NCI-H1048 (cell line): ENCODE results near the gene PPP2R3B.
"Not testable (repeated sequence)": the region's sequence is repeated elsewhere in the genome, so short reads cannot be mapped to it uniquely, and the experiment has no call there.

Source experiments
- DNase-seq: peaks from one replicate; lab custom pipeline; 2025; lab: John Stamatoyannopoulos, UW

The PPP2R3B gene

DNA sequence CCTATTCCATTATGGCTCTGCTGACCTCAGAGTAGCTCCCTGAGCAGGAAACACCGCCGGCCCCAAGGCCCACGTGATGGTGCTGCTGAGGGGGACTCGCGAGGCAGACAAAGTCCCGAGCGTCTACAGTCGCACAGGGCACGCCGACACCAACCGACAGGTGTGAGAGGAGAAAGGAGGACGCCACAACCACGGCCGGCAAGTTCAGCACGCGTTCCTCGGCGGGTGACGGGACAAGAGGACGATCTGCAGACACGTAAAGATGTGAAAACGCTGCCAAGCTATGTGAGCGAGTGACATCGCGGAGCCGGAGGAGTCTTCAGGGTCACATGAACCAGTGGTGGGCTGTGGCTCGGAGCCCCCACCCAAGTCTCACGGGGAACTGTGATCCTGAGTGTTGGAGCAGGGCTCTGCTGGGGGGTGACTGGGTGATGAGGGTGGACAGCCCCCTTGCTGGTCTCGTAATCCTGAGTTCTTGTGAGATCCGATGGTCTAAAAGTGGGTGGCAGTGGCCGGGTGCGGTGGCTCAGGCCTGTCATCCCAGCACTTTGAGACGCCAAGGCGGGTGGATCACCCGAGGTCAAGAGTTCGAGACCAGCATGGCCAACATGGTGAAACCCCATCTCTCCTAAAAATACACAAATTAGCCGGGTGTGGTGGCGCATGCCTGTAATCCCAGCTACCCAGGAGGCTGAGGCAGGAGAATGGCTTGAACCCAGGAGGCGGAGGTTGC lies 34.0 kb downstream of the PPP2R3B start:
- no peak for DNase-seq

DNA sequence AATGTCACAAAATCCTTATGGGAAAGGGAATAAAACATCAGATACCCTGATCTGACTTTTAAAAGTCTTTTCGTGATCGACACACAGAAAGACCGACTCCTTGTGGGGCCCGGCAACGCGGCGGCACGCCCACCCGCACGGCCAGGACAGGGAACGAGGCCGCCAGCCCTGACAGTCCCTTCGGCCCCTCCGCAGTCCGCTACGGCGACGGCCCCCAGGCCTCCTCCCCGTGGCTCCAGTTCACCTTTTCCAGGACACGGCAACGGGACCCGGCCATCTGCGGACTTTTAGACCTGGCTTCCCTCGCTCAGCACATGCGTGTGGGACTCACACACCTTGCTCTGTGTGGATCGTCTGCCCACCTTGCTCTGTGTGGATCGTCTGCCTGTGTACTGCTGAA lies 34.5 kb downstream of the PPP2R3B start:
- no peak for DNase-seq

DNA sequence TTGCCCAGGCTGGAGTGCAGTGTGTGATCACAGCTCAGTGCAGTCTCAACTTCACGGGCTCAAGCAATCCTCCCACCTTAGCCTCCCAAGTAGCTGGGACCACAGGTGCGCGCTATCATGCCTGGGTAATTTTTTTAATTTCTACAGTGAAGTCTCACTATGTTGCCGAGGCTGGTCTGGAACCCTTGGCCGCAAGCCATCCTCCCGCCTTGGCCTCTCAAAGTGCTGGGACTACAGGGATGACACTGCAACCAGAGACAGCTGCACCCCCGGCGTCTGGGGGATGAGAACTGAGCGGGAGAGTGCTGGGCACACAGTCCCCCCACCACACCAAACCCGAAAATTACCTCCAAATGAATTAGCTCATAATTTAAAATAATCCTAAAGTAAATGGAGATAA lies 35.0 kb downstream of the PPP2R3B start:
- DNase-seq, result no peak

DNA sequence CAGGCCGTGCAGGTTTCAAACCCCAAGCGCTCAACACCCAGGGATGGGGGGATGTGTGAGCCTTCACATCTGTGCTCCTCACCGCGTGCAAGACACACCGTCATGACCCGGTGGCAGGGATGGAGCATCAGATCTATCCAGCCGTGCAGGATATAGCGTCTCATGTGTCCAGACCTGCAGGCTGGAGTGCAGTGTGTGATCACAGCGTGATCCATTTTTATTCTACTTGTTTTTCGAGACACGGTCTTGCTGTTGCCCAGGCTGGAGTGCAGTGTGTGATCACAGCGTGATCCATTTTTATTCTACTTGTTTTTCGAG lies 35.4 kb downstream of the PPP2R3B start:
- DNase-seq, result not testable (repeated sequence)

DNA sequence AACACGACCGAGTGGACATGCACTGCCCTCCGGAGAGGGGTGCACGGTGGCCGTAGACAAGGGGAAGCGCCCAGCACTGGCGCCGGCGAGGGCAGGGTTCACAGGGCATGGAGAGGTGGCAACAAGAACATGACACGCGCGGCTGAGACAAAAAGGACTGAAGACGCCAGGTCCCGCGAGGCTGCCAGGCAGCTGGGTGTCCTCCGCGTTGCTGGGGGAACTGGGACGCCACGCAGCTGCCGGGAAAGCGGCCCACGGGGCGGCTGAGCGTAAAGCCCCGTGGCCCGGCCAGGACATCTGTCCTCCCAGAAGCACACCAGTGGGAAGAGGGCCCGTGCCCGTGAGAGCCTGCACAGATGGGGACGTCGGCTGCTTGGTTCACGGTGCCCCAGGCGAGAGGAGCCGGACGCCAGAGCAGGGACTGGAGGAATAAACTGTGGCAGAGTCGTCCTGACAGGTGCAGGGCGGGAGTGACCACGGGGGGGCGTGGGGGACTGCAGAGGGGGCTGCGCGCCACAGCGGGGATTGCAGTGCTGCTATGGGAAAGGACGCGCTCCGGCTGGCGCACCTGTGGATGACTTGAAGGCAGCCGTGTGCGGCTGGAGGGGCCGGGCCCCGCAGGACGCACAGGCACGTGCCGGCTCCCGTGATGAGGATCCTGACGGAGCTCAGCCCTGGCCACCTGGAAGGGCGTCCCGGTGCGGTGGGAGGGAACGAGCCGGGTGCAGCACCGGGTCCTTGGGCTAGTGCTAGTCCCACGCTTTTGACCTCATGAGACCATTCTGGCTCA lies 36.0 kb downstream of the PPP2R3B start:
- no peak for DNase-seq

DNA sequence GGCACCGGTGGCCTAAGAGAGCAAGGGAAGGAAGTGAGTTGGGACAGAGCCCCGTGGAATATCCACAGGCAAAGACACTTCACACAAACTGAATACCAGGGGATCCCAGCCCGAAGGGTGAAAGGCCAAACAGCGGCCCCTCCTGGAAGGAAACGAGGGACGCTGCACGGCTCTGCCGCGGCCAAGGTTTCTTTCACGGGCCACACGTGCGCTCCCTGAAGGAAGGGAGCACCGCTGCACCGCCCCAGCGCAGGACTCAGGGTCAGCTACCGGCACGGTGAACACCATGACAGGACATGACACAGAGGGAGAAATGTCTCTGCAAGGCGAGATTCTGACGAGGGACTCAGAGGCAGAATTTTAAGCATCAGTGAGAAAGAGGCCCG lies 36.6 kb downstream of the PPP2R3B start:
- no peak for DNase-seq

DNA sequence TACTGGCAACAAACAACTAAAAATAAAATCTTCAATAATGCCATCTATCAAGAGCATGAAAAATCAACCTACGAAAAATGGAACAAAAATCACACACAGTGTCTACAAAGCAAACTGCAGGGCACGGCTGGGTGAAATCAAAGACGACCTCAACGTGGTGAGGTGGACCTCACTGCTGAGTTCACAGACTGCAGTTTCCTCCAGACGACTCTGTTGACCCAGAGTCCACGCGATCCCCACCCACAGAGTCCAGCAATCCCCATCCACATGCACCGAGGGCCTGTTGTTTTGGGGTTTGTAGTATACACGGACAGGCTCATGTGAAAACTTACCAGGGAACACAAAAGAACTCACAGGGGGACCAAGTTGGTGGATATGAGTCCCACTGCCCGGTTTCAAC lies 37.0 kb downstream of the PPP2R3B start:
- no peak for DNase-seq

DNA sequence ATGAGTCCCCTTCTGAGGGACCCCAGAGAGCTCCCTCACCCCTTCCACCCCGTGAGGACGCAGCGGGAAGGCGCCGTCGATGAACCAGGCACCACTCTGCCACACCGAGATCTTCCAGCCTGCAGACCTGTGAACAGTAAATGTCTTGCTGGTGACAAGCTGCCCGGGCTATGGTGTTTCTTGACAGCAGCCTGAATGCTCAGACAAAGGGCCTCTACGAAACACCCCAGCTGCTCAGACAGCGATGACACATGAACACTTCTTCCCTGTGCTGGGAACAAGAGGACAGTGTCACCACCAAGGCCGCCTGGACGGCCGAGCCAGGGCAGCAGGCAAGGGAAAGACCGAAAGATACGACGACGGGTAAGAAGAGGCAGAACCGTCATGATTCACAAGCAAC lies 37.5 kb downstream of the PPP2R3B start:
- no peak for DNase-seq

DNA sequence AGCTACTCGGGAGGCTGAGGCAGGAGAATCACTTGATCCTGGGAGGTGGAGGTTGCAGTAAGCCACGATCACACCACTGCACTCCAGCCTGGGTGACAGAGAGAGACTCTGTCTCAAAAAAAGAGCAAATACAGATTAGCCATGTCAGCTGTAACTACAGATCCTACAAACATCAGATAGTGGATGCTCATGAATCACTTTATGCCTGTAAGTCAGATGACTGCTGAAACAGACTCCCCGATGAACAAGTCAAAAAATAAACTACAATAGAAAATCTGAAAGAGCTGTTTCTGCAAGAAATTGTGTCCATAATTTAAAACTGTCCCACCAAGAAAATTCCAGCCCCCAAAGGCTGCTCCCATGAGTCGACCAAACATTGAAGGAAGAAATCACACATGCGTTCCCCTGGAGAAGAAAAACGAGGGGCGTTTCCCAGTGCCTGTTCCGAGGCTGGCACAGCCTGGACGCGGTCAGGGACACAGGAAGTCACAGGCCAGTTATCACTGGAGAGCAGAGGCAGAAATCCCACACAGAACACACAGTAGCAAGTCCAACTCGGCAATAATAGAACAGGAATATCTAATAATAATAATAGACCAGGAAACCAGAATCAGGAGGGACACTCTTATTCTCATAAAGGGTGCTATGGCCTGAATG lies 38.1 kb downstream of the PPP2R3B start:
- DNase-seq, result no peak

DNA sequence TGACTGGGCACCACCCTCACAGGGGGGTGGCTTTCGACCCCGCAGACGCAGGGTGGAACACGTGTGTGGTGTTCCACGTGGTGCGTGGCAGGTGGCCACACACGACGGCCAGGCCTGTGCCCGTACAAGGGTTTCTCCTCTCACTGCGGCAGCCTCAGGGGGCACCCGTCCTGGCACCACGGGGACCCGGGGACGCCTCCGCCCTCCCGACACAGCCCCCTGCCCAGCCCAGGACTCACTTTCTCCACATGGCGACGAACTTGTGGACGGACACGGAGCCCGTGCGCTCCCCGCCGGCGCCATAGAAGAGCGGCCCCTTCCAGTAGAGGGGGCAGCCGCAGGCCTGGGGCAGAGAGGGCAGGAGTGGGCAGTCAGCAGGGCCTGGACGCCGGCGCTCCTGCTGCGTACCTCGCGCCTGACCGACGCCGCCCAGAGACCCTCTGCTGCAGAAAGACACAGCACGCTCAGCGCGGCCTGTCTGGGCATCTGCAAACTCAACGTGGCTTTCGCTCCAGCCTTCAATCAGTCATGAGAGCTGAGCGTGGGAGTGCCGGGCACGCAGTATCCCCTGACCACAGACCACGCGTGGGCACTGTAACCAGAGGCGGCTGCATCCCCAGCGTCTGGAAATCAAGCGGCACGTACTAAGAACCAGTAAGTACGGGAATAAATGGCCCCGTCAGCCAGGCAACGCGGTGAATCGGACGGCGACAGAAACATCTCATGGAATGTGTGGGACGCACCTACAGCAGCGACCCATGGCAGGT lies 39.2 kb downstream of the PPP2R3B start:
- DNase-seq, result no peak

DNA sequence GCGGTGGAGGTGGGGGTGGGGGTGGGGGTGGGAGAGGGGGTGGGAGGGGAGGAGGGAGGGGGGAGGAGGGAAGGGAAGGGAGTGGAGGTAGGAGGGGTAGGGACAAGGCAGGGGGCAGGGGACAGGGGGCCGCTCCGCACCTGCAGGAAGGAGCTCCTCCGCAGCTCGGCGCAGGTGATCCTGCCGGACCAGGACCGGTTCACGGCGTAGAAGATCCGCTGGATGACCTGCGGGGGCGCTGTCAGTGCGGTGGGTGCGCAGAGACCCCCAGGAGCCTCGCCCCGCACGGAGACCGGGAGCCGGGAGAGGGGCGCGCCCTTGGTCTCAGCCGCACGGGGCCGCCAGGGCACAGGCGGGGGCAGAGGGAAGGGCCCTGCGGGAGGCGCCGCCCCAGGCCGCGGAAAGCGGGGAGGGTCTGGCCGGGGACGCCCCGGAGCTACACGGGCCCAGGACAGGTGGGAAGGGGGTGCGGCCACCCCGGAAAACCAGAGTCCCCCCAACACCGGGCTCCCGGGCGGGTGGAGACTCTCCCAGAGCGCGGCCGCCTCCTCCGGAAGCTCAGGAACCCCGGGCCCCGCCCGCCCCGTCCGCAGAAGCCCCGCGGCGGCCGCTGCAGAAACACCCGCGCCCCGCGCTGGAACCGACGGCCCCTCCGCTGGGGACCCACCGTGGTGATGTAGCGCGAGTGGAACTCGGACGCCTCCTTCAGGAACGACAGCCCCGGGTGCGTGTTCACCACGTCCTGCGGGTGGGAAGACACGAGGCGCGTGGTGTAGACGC lies 40.5 kb downstream of the PPP2R3B start:
- DNase-seq, result no peak

DNA sequence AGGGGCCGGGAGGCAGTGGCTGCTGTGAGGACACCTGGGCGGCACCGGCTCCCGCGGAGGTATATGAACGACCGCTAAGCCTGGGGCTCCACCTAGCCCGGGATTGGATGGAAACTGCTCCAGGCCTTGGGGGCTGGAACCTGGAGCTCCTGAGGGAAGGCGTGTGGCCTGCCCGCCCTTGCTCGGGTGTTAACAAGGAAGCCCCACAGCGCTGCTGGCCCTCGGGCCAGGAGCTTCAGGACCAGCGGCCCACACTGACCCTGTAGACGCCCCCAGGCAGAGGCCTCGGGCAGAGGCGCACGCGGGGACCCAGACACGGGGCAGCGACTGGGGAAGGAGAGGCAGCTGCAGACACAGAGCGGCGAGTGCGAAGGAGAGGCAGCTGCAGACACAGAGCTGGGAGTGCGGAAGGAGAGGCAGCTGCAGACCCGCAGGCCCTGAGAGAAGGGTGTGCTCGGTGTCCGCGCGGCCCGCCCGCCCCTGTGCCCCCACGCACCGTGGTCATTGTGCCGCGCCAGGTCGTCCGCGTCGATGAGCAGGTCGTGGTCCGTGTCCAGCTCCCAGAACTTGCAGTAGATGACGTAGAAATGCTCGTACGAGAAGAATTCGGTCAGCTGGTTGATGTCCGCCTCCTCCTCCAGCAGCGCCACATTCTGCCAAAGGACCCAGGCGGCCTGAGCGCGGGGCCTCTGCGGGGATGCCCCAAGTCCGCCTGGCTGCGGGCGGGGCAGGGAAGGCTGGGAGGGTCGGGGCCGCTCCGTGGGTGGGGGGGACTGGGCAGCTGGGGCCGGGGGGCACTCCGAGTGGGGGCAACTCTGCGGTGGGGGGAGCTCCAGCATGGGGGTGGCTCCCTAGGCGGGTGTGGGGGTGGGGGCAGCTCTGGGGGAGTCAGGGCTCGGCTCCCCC lies 41.4 kb downstream of the PPP2R3B start:
- no peak for DNase-seq

DNA sequence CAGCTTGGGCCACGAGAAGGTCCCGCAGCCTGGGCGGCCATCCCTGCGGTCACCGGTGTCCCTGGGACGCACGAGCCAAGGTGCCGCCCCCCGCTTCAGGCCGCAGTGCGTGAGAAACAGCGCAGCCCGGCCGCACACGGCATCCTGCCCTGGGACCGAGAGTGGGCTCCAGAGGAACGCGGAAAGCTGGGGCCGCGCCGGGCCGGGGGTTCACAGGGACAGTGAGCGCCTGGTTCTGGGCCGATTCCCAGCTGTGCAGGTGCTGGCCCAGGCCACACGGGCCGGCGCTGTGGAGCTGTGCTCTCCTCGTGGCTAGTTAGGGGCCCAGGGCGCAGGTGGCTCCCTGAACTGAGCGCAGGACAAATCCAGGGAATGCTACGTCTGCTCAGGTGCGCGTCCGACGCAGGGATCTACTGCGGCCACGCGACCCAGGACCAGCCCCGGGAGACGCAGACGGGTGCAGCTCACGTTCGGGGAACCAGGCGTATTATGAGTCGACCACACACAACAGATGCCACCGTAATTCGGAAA lies 42.3 kb downstream of the PPP2R3B start:
- DNase-seq, result no peak

DNA sequence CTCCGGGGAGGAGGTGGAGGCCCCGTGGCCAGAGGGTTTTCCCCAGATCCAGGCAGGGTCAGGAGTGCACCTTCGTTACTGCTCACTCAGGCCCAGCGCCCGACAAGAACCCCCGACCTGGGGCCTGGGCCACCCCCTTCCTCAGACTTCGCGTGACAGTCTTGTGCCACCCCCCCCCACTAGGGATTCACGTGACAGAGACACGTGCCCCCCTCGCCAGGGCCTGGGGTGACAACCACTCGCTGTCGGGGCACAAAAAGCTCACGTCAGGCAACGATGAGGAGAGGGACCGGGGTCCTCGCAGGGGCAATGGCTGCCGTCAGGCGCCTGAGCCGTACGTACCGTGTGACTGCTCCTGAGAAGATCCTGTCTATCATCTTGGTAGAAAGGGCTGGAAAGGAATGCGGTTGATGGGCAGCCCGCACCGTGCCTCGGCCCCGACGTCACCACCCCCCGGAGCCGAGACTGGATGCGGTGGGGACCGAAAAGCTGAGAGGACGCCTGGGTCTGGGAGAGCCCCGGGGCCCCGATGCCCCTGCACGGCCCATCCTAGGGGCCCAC lies 45.1 kb downstream of the PPP2R3B start:
- DNase-seq, result no peak

DNA sequence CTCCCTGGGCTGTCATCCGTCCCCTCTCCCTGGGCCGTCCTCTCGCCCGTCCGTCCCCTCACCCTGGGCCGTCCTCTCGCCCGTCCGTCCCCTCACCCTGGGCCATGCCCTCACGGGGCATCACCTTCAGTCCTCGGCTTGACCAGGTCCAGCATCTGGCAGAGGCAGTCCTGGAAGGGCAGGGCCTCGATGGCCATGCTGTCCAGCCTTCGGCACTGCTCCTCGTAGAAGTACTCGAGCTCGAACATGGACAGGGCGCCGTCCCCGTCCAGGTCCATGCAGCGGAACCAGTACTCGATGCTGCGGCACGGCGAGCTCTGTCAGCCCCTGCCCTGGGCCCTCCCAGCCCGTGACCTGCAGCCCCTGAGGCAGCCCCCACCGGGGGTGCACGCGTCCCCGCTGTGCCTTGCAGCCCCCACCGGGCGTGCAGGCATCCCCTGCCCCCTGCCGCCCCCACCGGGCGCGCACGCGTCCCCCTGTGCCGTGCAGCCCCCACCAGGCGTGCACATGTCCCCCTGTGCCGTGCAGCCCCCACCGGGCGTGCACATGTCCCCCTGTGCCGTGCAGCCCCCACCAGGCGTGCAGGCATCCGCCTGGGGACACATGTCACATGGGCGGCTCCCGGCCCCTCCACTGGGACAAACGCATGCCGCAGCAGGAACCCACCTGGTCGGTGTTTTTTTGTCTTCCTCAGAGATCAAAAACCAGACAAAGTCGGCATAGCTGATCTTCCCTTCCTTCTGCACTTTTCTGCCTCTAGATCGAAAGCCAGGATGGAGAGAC lies 45.9 kb downstream of the PPP2R3B start:
- no peak for DNase-seq

DNA sequence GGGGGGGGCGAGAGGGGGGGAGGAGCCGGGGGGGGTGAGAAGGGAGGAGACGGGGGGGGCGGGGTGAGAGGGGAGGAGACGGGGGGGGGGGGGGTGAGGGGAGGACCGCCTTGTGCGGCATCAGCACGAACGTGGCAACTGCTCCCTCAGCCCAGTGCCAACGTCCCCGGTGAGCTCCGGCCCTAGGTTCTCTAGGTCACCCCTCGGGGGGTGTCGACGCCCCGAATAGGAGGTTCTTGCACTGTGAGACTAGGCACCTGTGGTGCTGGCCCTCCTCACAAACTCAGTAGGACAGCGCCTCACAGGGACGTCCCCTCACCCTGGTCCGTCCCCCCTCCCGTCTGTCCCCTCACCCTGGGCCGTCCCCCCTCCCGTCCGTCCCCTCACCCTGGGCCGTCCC lies 46.6 kb downstream of the PPP2R3B start:
- no peak for DNase-seq

DNA sequence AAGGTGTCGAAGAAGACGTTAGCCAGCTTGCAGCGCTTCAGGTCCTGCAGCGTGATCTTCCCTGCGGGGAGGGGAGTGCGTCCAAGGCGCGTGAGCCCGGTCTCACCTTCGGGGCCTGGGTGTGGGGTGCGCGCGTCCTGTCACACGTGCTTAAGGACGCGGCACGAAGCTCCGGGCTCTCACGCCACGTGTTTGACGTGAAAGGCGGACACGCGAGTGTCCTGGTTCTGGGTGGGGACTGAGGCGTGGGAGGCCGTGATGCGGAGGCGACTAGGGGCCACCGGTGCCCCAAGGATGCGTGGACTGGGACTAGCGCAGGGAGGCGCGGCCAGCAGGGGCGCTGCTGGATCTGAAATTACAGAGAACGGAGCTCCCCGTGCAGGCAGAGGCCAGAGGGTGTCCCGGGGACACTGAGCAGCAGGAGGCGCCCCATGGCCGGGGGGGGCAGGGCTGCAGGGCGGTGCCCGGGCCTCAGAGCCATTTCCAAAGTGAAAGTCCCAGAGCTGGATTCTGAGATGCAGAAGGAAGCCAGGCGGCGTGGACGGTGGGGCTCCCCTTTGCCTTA lies 47.8 kb downstream of the PPP2R3B start:
- DNase-seq, result no peak

DNA sequence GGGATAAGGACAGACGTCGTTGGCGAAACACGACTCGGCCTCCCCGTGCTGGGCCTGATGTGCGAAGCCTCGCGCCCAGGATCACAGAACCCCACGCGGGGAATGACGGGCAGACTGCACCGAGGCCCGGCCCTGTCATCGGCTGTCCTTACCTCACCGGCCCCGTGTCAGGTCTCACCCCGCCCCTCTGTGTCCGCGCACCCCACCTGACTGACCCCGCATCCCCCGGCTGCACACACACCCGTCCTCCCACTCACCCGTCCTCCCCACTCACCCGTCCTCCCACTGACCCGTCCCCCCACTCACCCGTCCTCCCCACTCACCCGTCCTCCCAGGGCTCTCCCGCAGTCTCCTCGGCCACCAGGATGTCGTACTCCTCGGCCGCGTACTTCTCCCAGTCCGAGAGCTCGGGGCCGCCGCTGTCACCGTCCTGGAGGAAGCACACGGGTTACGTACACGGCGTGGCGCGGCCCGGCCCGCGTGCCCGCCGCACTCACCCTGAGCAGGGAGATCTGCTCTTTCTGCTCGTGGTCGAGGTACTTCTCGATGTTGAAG lies 48.3 kb downstream of the PPP2R3B start:
- DNase-seq, result no peak
